Activated T-helper 1 cell treated with Interleukin-2 at 50 U/mL for 16 hours (primary cell): ENCODE measurements around the gene PTPRK.
"Not testable (repeated sequence)": the region's sequence is repeated elsewhere in the genome, so short reads cannot be mapped to it uniquely, and the experiment has no call there.

ENCODE experiments used
- DNase-seq: peaks from one replicate; pipeline ENCODE4 v3.0.0-alpha.2; 2020; ENCODE audit warnings: low read depth

Gene PTPRK

GRCh38 chr6:128487746-128488145 is 32.7 kb downstream of the PTPRK start:
- DNase-seq = no peak

GRCh38 chr6:128487055-128487454 is 33.3 kb downstream of the PTPRK start:
- no peak for DNase-seq

GRCh38 chr6:128486580-128486979 is 33.8 kb downstream of the PTPRK start:
- DNase-seq = not testable (repeated sequence)

- no peak for DNase-seq
Observed at GRCh38 chr6:128483472-128484135, 36.8 kb downstream of the PTPRK start.

- DNase-seq = no peak
Observed at GRCh38 chr6:128482642-128483041, 37.8 kb downstream of the PTPRK start.

- DNase-seq = no peak
Observed at GRCh38 chr6:128479991-128480390, 40.4 kb downstream of the PTPRK start.

DNA sequence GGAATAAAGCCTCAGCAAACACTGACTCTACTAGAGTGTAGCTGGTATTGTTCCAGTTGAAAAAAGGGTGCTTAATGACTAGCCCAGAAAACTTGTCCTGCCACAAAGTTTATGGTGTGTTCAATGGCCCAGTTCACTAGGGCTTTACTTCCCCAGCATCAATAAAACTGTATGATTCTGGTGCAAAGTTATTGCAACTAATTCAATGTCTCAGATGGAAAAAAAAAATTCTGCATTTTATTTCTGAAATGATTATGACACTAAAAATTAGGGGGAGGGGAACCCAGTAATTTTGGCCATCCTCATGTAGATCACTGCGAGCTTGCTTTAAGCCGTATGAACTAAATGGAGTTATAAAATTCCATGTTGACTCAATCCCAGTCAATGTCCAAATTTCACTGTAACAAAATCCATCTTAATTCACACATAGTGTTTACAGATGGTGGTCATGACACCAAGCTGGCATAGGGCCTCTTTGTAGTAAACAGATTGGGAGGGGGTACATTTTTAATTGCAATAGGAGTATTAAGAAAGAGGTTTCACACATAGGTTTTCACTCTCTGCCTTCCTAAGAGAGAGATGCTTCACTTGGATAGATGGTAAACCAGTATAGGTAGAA is 41.2 kb downstream of the PTPRK start:
- no peak for DNase-seq

GRCh38 chr6:128478230-128479047 is 42.0 kb downstream of the PTPRK start:
- DNase-seq = no peak

DNA sequence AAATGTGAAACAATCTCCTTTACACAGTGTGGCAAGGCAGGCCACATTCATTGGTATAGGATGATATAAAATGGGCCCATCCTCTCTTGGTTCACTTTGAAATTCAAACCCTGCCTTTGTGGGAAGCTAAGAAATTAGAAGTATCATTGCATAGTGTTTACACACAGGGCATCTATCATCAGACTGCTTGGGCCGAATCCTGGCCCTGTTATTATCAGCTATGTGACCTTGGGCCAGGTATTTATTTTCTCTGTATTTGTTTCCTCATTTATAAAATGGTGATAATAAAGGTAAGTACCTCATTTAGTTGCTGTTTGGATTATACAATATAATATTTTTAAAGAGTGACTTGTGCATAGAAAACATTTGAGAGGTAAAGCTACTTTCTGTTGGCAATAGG is 45.5 kb downstream of the PTPRK start:
- no peak for DNase-seq

DNA sequence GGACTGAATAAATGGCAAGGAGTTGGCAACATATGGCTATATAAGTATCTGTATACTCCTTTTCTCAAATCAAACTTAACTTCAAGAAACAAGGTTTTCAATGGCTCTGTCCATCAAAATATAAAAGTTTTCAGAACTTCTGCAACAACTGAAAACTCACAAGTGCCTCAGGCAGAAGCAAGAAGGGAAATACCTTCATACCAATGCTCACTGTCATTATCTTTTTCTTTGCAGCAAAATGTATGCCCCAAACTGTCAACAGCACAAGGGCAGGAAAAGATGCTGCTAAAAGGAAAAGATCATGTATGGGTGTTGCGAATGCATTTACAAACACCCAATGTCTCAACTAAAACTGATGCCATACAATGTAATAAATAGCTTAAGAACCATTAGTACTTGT is 45.9 kb downstream of the PTPRK start:
- no peak for DNase-seq

DNA sequence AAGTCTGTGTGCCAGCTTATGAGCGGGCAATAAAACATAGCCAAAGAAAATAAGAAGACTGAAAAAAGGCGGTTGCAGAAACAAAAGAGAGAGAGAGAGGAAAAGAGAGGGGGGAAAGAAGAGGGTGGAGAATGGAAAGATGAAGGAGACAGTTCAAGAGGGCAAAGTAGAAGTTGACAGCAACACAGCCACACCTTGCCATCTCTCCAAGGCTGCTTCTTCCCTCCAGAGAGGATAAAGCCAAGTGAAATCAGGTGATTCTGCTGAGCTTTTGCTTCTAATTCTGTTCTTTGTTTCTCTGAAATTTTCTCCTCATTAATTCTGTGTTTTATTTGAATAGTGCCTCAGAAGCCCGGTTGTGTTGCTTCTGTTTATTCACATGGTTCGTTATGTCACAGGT is 48.5 kb downstream of the PTPRK start:
- no peak for DNase-seq

GRCh38 chr6:128465368-128466343 is 54.7 kb downstream of the PTPRK start:
- DNase-seq = no peak

- DNase-seq = no peak
Observed at GRCh38 chr6:128464790-128465189, 55.6 kb downstream of the PTPRK start.

DNA sequence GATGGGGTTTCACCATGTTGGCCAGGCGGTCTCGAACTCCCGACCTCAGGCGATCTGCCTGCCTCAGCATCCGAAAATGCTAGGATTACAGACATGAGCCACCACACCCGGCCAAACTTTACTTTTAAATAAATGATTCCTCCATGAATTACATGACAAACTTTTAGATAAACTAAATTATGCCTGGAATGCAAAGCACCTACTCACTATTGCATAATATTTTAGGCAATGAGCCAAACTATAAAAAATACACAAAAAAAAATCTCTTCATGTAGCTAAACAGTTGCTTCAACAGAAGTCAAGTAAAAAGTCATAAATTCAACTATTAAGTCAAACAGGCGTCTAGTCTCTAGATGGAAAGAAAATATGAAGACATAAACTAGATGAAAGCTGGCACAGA is 56.5 kb downstream of the PTPRK start:
- DNase-seq = no peak

GRCh38 chr6:128461501-128461900 is 58.9 kb downstream of the PTPRK start:
- no peak for DNase-seq

DNA sequence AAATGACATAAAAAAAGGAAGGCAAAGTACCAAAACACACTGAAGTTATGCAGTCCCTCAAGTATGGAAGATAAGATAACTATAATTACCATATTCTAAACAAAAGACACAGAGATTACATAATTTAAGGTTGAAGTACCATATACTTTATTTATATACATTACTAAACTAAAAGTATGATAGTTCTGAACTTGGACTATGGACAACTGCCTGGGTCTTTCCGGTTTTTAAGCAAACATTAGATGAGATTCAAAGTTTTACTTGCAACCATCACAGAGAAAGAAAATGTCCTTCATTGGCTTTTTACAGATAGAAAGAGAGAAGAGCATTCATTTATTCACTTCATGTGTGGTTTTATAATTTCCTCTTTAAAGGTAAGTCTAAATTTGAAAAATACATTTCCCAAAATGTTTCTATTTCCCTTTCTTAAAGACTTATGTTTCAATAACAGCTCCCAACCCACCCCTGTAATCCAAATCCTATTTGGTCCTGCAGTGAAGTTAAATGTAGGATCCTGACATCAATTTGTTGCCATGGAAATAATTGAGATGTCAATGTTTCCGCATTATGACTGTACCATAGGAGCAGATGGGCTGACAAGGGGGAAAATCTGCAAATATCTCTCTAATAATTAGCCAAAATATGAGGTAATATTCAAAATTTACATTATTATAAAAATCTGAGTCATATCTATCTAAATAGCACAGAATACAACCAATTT is 63.7 kb downstream of the PTPRK start:
- no peak for DNase-seq

DNA sequence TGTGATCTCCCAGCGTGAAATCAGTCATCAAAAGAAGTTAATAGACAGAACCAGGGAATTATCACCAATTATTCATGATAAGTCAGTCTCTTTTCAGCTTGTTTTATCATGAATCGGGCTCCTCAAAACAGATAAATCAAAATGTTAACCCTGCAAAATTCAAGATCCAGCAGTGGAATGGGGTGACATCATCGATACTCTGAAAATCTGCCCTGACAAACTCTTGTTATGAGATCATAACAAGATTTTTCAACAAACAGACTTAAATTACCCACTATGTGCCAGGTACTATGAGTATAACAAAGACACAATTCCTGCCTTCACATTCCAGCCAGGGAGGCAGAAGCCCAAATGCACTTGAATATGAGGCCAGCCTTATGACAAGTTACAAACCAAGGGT is 64.4 kb downstream of the PTPRK start:
- no peak for DNase-seq

- no peak for DNase-seq
Observed at GRCh38 chr6:128452713-128453112, 67.7 kb downstream of the PTPRK start.

GRCh38 chr6:128446497-128446896 is 73.9 kb downstream of the PTPRK start:
- no peak for DNase-seq

DNA sequence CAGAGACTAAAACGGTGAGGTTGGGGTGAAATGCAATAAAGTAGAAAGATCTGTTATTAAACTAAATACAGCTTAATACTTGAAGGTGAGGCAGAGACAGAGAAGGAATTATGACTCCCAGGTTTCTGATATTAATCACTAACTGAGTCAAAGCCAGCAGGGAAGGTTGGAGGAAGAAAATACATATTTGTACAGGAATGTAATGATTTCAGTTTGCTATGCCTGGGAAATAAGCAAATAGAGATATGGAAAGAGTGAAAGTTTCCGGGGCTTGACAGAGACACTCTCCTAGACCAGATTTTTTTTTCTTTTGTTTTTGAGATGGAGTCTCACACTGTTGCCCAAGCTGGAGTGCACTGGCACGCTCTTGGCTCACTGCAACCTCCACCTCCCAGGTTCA is 76.8 kb downstream of the PTPRK start:
- no peak for DNase-seq

GRCh38 chr6:128439627-128440026 is 80.8 kb downstream of the PTPRK start:
- no peak for DNase-seq
